Fibroblast of skin of left biceps (primary cell): Measurements from ENCODE around the gene ABHD2.
"Not testable (repeated sequence)": the region's sequence is repeated elsewhere in the genome, so short reads cannot be mapped to it uniquely, and the experiment has no call there.

Experiments used
- DNase-seq, 2 experiments: peaks; one replicate each; pipeline ENCODE4 v3.0.0-alpha.2; 2013; ENCODE audit warnings: low read depth in 2 of 2

Gene ABHD2

DNA sequence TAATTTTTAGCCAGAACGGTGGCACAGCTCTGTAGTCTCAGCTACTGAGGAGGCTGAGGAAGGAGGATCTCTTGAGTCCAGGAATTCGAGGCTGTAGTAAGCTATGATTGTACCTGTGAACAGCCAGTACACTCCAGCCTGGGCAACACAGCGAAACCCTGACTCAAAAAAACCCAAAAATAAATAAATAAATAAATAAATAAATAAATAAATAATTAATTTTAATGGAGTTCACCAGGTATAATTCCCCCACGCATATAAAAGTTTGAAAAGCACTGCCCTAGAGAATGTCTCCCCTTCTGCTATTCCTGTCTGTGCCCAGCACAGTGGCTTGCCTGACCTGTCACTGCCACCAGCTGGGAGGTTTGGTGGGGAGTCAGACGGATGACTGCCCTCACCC lies 137.3 kb downstream of the ABHD2 start:
- no peak for DNase-seq

DNA sequence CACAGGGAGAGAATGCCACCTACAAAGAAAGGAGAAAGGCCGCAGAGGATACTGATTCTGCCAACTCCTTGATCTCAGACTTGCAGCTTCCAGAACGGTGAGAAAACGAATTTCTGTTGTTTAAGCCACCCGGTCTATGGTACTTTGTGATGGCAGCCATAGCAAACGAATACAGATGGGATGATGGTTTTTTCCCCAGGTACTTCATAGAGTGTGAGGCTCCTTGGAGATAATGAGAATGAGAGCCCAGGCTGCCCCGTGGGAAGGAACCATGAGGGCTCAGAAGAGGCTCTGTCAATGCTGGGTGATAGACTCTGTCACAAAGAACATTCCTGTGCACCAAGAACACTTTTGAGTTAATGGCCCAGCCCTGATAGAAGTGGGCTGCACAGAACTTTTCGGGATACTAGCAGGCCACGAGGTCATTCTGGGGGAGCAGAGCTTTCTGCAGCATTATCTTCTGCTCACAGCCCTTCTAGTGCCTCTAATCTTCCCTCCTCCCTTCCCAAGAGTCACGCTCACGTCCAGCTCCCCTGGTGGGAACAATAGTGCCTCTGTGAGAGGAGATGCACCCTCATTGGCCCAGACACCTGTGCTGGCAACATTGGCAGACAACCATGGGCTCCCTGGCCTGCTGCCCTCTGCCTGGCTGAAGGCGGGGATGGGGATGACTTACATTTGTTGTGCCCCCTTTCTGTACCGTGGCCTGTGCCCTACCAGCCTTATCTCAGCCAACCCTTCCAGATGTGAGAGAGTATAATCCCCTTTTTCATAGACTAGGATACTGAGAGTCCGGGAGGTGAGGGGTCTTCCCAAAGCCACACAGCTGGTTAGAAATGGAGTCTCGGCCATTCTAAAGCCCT lies 138.3 kb downstream of the ABHD2 start:
- no peak for DNase-seq

DNA sequence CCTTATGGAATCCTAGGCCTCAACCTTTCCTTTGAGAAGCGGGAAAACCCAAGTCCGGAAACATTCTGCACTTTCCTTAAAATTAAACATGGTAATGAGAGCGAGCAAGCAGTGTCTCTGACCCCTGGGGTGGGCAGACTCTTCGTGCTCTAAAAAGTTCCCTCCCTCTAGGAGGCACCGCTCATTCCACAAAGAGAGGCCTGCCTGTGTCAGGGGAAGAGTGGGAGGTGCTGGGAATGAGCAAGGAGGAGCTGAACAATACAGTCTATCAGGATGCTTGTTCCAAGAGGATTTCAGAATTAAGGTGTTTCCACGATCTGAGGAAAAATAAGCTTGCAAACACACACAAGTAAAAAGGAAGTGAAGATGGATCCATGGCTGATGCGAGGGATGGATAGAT lies 139.2 kb downstream of the ABHD2 start:
- no peak for DNase-seq

DNA sequence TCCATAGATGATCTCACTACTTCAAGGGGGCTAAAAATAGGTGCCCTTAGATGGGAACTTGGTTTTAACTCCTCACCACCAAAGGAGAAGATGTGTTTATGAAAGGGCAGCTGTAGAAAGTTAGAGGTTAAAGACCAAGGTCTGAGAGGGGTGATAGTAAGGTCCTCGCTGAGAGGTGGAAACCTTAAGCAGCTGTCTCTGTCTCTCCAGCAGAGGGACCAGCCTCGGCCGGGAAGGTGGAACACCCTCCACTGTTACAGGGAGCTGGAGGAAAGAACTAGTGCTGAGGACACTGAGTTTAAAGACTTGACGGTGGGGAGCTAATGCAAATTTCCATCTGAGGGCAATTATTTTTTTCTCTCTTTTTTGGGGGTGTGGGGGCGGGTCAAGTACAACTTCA lies 142.0 kb downstream of the ABHD2 start:
- no peak for DNase-seq

DNA sequence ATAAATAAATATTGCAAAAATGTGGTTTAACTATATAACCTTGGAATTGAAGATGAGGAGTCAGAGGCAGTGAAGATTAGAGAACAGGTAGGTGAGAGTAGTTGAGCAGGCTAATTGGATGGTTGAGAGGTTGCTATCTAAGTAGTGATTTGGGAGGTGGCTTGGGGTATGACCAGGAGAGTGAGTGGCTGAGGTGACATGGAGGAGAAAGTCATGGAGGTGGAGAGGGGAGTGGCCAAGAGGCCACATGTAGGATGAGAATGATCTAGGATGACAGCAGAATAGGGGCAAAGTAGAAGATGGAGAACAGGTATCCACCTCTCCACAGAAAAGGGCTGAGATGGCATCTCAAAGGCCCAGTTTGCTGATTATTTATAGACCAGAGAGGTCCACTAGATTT lies 143.6 kb downstream of the ABHD2 start:
- DNase-seq = no peak

DNA sequence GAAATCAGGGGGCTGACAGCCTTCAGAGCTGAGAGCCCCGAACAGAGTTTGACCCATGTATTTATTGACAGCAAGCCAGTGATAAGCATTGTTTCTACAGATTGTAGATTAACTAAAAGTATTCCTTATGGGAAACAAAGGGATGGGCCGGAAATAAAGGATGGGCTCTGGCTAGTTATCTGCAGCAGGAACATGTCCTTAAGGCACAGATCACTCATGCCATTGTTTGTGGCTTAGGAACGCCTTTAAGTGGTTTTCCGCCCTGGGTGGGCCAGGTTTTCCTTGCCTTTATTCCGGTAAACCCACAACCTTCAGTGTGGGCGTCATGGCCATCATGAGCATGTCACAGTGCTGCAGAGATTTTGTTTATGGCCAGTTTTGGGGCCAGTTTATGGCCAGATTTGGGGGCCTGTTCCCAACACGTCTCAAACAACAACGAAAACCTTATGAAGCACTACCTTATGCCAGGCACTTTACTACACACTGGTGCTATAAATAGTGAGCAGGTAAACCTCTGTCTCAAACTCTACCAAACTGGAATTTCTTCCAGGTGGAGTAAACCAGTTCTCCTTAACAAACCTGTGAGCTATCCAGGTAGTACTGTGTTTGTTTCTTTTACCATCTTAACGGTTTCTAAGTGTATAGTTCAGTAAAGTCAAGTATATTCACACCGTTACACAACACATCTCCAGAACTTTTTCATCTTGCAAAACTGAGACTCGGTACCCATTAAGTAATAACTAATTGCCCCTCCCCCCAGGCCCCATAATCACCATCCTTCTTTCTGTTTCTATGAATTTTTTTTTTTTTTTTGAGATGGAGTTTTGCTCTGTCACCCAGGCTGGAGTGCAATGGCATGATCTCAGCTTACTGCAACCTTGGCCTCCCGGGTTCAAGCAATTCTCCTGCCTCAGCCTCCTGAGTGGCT lies 151.9 kb downstream of the ABHD2 start:
- DNase-seq = not testable (repeated sequence)

DNA sequence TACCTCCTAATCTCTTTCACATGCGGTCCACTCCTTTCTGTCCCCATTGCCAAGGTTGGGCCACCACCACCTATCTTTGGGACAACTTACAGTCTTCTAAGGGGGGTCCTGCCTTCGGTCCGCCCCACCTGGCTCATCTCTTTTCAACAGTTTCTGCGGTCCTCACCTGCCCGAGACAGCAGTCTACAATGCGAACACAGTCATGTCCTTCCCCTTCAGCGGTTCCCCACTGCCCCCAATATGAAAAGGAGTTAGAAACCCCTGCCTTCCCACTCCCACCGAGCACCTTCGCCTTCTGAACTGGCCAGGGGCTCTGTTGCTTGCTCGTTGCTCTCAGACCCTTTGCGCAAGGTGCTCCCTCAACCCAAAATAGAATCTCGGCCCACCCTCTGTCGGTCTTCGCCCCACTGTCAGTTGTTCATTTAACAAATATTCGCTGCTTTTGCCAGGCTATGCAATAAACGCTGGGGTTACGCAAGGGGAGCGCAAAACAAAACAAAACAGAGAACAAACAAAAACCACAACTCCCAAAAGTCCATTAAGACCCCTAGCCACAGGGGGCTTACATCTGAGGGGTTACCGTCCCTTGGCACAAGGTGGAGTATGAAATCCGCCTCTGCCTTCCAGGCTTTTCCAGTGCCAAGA lies 154.9 kb downstream of the ABHD2 start:
- DNase-seq = no peak

DNA sequence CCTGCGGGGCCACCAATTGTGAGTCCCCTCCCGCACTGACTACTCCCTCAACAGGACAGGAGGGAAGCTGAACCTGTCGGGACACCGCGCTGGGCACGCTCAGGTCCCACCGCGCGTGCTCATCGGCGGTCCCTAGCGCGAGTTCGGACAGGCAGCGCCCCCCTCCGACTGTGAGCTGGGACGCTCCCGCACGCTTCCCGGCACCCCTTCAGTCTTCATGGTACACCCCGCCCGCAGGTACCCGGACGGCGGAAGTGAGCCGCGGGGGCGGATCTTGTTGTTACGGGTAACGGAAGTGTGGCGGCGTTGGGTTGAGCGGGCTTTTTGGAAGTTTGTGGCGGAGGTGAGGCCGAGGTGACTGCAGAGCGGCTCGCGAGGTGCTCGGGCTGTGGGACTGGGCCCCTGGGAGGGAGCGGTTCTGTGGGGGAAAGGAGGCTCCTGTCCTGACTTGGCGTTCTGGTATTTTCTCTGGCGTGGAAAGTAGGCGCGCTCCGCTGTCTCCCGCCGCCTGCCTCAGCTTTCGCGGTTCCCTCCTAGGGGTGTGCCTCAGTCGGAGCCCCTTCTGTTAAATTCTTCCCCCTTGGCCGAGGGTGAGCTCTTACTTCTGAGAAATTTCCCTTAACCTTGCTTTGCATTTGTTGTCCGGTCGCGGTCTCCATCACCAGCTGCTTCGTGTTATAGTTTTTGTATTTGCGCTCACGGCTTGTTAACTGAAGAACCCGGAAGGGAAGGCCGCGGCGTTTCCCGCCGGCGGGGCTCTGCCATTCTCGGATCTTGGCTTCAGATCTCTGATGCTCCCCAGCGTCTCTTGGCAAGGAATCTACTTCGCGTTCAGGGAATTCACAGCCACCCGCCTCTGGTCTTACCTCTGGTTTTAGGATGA lies 155.7 kb downstream of the ABHD2 start, which contains the start of gene FANCI:
Gene FANCI (plus strand): TSS at position 289 of the 883 bp plus-strand sequence. CDS start 3,669 bp downstream, outside the sequence.
- DNase-seq = peak; percentile 76 to 80

DNA sequence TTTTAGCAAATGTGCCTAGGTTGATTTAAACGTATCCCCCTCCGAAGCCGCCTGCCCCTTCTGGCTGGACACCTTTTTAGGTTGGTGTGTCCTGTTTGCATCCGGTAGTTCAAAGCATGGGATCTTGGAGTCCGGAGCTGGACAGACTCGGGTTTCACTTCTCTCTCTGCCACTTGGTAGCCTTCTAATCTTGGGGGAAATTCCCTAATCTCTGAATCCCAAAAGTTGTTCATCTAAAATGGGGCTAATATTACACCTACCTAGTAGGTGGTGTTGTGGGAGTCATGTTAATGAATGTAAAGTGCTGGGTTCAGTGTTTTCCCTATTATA lies 156.3 kb downstream of the ABHD2 start:
- DNase-seq = no peak

DNA sequence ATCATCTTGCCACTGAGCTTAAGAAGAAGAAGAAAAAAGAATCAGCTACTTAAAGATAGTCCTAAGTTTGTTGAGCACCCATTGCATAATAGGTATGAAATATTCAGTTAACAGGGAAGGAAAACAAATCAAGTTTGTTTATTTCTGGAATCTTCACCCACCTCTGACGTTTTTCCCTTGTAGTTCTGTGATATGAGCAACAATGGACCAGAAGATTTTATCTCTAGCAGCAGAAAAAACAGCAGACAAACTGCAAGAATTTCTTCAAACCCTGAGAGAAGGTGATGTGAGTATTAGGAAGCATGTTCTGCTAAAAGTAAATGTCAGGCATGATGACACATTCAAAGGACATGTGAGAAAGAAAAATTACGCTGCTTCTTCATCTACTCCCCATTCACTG lies 159.2 kb downstream of the ABHD2 start:
- DNase-seq = no peak

DNA sequence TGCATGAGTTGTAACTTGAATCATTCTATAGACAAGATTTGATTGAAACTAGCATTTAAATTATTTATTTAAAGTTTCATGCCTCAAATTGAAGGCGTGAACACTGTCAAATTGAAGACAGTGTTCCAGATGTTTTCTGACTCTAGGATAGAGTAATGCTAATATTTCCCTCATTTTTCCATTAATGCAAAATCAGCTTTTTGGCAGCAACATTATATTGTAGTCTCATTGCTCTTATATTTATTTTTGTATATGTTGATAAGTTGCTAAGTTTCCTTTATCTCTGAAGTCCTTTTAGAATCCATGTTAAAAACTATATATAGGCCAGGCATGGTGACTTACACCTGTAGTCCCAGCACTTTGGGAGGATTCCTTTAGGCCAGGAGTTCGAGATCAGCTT lies 160.3 kb downstream of the ABHD2 start:
- no peak for DNase-seq

DNA sequence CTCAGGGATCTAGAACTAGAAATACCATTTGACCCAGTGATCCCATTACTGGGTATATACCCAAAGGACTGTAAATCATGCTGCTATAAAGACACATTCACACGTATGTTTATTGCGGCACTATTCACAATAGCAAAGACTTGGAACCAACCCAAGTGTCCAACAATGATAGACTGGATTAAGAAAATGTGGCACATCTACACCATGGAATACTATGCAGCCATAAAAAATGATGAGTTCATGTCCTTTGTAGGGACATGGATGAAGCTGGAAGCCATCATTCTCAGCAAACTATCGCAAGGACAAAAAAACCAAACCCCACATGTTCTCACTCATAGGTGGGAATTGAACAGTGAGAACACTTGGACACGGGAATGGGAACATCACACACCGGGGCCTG lies 161.9 kb downstream of the ABHD2 start:
- not testable (repeated sequence) for DNase-seq
